ENCODE results near the gene MRPL27. TPM values are rescaled to one million over a fixed set of nuclear protein-coding genes. Genes with fewer than 3 reads are reported as not detected.

MRPL27 gene
- total RNA-seq, 2 experiments from 2014 or later, result 68.8 to 80.2 TPM

- intact Hi-C loops (cut with micrococcal nuclease; ENCODE audit: unreplicated experiment), result no loop called here
- TF ChIP-seq, protein P1, sequence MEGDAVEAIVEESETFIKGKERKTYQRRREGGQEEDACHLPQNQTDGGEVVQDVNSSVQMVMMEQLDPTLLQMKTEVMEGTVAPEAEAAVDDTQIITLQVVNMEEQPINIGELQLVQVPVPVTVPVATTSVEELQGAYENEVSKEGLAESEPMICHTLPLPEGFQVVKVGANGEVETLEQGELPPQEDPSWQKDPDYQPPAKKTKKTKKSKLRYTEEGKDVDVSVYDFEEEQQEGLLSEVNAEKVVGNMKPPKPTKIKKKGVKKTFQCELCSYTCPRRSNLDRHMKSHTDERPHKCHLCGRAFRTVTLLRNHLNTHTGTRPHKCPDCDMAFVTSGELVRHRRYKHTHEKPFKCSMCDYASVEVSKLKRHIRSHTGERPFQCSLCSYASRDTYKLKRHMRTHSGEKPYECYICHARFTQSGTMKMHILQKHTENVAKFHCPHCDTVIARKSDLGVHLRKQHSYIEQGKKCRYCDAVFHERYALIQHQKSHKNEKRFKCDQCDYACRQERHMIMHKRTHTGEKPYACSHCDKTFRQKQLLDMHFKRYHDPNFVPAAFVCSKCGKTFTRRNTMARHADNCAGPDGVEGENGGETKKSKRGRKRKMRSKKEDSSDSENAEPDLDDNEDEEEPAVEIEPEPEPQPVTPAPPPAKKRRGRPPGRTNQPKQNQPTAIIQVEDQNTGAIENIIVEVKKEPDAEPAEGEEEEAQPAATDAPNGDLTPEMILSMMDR (conservative IDR thresholded peaks at IDR 0.05; ENCODE audit: low read length), result no peak
- no peak for TF ChIP-seq EZH2phosphoT487 (IDR thresholded peaks at IDR 0.05; ENCODE audit: borderline replicate concordance, low read depth, low read length)
- CTCF ChIA-PET (ENCODE audit: unreplicated experiment), result interaction anchor here (0.6 kb wide), 1 partner anchor 43 kb away, joined by 3 read pairs; no protein-coding TSS in a partner anchor
- BruUV-seq (replicated peaks), result no TSS peak
- Histone ChIP-seq H4K20me1 (ENCODE audit: insufficient read depth, low read length) (no peaks in the 10 kb centered on the region), H3K4me1 (ENCODE audit: insufficient read depth, low read length, poor library complexity, severe bottlenecking) (peaks cover 4% of the 10 kb centered on the region), H3K4me2 (ENCODE audit: low read length) (no peak overlapping the region), H3K9me3 (ENCODE audit: low read length) (no peaks in the 10 kb centered on the region), H2AFZ (ENCODE audit: low read length) (no peak overlapping the region), H3K79me2 (ENCODE audit: insufficient read depth, low read depth, low read length) (no peaks in the 10 kb centered on the region; the same call in 1 of the 2 replicates), H3K27ac (ENCODE audit: low read depth, low read length, poor library complexity, severe bottlenecking) (no peak overlapping the region), H3K36me3 (ENCODE audit: insufficient read depth, low read length) (peaks cover 29% of the 10 kb centered on the region), H3K9me2 (ENCODE audit: insufficient read depth, low read length) (no peaks in the 10 kb centered on the region), H3K4me3 (ENCODE audit: low read depth, low read length, poor library complexity, severe bottlenecking) (no peak overlapping the region)
- POLR2A ChIA-PET, result no interaction called here
- no peak for DNase-seq (ENCODE audit: low spot score)
These were observed 20.8 kb downstream of the MRPL27 start for GRCh38 chr17:50352072-50352692.

DNA sequence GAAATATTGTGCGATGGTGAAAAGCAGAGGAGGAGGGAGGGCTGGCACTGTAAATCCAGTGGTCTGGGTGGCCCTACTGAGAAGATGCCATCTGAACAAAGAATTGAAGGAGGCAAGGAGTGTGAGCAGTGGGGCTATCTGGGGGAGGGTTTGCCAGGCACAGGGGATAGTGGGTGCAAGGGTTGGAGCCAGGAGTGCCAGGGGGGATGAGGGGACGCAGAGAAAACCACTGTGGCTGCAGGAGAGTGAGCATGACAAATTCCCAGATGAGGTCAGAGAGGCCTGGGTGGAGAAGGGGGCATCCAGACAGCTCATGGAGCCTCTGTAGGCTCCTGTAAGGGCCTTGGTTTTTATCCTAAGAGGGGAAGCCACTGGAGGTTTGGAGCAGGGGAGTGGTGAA lies 22.3 kb downstream of the MRPL27 start:
- peaks cover 10% of the 10 kb centered on the region for H3K4me1 ChIP-seq (ENCODE audit: insufficient read depth, low read length, poor library complexity, severe bottlenecking)
- H3K27ac ChIP-seq (ENCODE audit: low read depth, low read length, poor library complexity, severe bottlenecking), result no peak overlapping the region
- intact Hi-C loops (cut with micrococcal nuclease; ENCODE audit: unreplicated experiment), result no loop called here
- DNase-seq (ENCODE audit: low spot score), result no peak
- TF ChIP-seq EZH2phosphoT487 (IDR thresholded peaks at IDR 0.05; ENCODE audit: borderline replicate concordance, low read depth, low read length), result no peak
- TF ChIP-seq, protein P1 (conservative IDR thresholded peaks at IDR 0.05; ENCODE audit: low read length), result no peak
- no peaks in the 10 kb centered on the region; the same call in 1 of the 2 replicates for H3K79me2 ChIP-seq (ENCODE audit: insufficient read depth, low read depth, low read length)
- no peak overlapping the region for H3K4me2 ChIP-seq (ENCODE audit: low read length)
- no peak overlapping the region for H3K4me3 ChIP-seq (ENCODE audit: low read depth, low read length, poor library complexity, severe bottlenecking)
- H4K20me1 ChIP-seq (ENCODE audit: insufficient read depth, low read length), result no peaks in the 10 kb centered on the region
- no peaks in the 10 kb centered on the region for H3K9me3 ChIP-seq (ENCODE audit: low read length)
- POLR2A ChIA-PET, result no interaction called here
- H3K36me3 ChIP-seq (ENCODE audit: insufficient read depth, low read length), result peaks cover 14% of the 10 kb centered on the region; the same call in 1 of the 2 replicates
- no peaks in the 10 kb centered on the region for H3K9me2 ChIP-seq (ENCODE audit: insufficient read depth, low read length)
- BruUV-seq (replicated peaks), result no TSS peak
- CTCF ChIA-PET (ENCODE audit: unreplicated experiment), result no interaction called here
- no peak overlapping the region for H2AFZ ChIP-seq (ENCODE audit: low read length)

DNA sequence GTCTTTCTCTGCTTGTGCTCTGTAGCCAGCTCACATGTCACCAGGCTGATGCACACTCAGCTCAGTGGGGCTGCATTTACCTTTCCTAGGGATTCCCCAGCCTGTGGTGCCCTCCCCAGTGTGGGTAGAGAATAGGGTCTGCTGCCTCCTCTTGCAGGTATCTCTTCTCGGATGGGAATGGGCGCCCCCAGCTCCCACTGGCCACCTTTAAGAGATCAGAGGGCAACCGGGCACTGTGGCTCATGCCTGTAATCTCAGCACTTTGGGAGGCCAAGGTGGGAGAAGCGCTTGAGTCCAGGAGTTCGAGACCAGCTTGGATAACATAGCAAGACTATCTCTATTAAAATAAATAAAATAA lies 23.8 kb downstream of the MRPL27 start:
- no peak overlapping the region for H3K27ac ChIP-seq (ENCODE audit: low read depth, low read length, poor library complexity, severe bottlenecking)
- intact Hi-C loops (cut with micrococcal nuclease; ENCODE audit: unreplicated experiment), result loop anchor here (5.0 kb wide), 1 partner anchor 128 kb away; the partner anchor contains the start of gene RSAD1
- H3K4me1 ChIP-seq (ENCODE audit: insufficient read depth, low read length, poor library complexity, severe bottlenecking), result peaks cover 16% of the 10 kb centered on the region
- H3K79me2 ChIP-seq (ENCODE audit: insufficient read depth, low read depth, low read length), result no peaks in the 10 kb centered on the region; the same call in 1 of the 2 replicates
- no peaks in the 10 kb centered on the region for H3K9me2 ChIP-seq (ENCODE audit: insufficient read depth, low read length)
- DNase-seq (ENCODE audit: low spot score), result no peak
- no peaks in the 10 kb centered on the region for H3K9me3 ChIP-seq (ENCODE audit: low read length)
- H3K4me2 ChIP-seq (ENCODE audit: low read length), result no peak overlapping the region
- H3K4me3 ChIP-seq (ENCODE audit: low read depth, low read length, poor library complexity, severe bottlenecking), result no peak overlapping the region
- no peaks in the 10 kb centered on the region for H4K20me1 ChIP-seq (ENCODE audit: insufficient read depth, low read length)
- H2AFZ ChIP-seq (ENCODE audit: low read length), result no peak overlapping the region
- ChIA-PET CTCF (ENCODE audit: unreplicated experiment) (no interaction called here), POLR2A (interaction anchor here (0.7 kb wide), 1 partner anchor 284 kb away, joined by 4 read pairs; no protein-coding TSS in a partner anchor)
- no TSS peak for BruUV-seq (replicated peaks)
- TF ChIP-seq, protein P1 (conservative IDR thresholded peaks at IDR 0.05; ENCODE audit: low read length), result no peak
- no peak for TF ChIP-seq EZH2phosphoT487 (IDR thresholded peaks at IDR 0.05; ENCODE audit: borderline replicate concordance, low read depth, low read length)
- H3K36me3 ChIP-seq (ENCODE audit: insufficient read depth, low read length), result no peaks in the 10 kb centered on the region

Data from OCI-LY7 (cell line).